ENCODE measurements around the gene PRRC2C. TPM values are rescaled to one million over a fixed set of nuclear protein-coding genes. Genes with fewer than 3 reads are reported as not detected.

The PRRC2C gene
- total and polyA plus RNA-seq, 4 donors = 13.6 to 41.9 (median 34.4) TPM

DNA sequence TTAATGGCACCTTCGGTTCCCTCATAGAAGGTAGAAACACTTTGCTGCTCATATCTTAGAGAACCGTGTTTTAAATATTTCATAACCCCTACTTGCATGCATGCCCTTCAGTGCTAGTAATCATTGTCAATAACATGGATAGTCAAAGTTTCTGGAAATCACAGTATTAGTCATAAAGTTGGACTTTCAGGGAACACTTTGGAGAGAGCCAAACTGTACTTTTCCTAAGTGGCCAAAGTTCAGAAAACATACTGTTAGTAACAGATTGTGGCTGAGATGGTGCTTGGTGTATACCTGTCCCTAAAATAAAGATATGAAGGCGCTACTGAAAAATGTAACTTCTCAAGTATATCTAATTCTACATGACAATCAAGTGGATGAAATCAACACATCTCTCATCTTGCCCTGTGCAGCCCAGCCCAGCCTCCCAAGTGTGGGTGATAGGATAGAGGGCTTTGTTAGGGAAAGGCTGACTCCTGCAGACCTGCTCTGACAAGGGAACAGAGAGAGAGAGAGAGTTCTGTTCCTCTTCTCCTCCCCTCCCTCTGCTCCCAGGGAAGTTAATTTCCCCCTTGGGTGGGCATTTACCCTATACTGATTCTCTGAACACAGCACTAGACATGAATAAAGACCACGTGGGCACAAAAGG lies 152.7 kb downstream of the PRRC2C start:
- no peak overlapping the region for H3K27ac ChIP-seq (ENCODE audit: low read depth in 1 of 2, low read length in 2 of 2)
- no peak overlapping the region for H3K4me3 ChIP-seq (ENCODE audit: low read depth in 1 of 3, low read length in 3 of 3)
- H3K27me3 ChIP-seq (ENCODE audit: control insufficient read depth in 4 of 4, insufficient read depth in 4 of 4, low read length in 3 of 4) = no peaks in the 10 kb centered on the region
- H3K9me3 ChIP-seq (ENCODE audit: control insufficient read depth in 4 of 4, low read length in 3 of 4) = no peaks in the 10 kb centered on the region
- H3K36me3 ChIP-seq (ENCODE audit: control insufficient read depth in 4 of 4, insufficient read depth in 3 of 4, low read depth in 1 of 4, low read length in 3 of 4) = no peaks in the 10 kb centered on the region
- WGBS = 63% methylated on average over 4 of the region's 4 CpGs
- DNase-seq (ENCODE audit: low spot score) = no peak
- TF ChIP-seq ATF3 (IDR thresholded peaks at IDR 0.05) = no peak
- H3K9ac ChIP-seq (ENCODE audit: low read depth in 1 of 2, low read length in 2 of 2) = no peak overlapping the region
- no peaks in the 10 kb centered on the region for H3K4me1 ChIP-seq (ENCODE audit: control insufficient read depth in 4 of 4, insufficient read depth in 4 of 4, low read length in 3 of 4)

DNA sequence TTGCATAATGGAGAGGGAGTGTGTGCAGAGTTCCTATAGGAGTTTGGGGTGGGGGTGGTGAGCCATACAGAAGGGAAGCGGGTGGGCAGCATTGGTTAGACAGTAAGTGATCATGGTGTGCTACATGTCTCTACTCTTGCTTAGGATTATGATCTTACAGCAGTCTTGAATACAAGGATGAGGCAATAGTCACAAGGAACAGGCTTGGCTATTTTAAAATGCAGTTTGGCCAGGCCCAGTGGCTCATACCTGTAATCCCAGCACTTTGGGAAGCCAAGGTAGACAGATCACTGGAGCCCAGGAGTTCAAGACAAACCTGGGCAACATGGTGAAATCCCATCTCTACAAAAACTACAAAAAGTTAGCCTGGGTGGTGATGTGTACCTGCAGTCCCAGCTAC lies 154.9 kb downstream of the PRRC2C start:
- Histone ChIP-seq H3K27ac (ENCODE audit: low read depth in 1 of 2, low read length in 2 of 2) (no peak overlapping the region), H3K9ac (ENCODE audit: low read depth in 1 of 2, low read length in 2 of 2) (no peak overlapping the region), H3K9me3 (ENCODE audit: control insufficient read depth in 4 of 4, low read length in 3 of 4) (no peaks in the 10 kb centered on the region), H3K36me3 (ENCODE audit: control insufficient read depth in 4 of 4, insufficient read depth in 3 of 4, low read depth in 1 of 4, low read length in 3 of 4) (no peaks in the 10 kb centered on the region), H3K27me3 (ENCODE audit: control insufficient read depth in 4 of 4, insufficient read depth in 4 of 4, low read length in 3 of 4) (no peaks in the 10 kb centered on the region), H3K4me1 (ENCODE audit: control insufficient read depth in 4 of 4, insufficient read depth in 4 of 4, low read length in 3 of 4) (peaks cover 0 to 6% (median 4%) of the 10 kb centered on the region in 4 donors), H3K4me3 (ENCODE audit: low read depth in 1 of 3, low read length in 3 of 3) (no peak overlapping the region)
- no peak for TF ChIP-seq REST (IDR thresholded peaks at IDR 0.05)
- TF ChIP-seq RAD21 (IDR thresholded peaks at IDR 0.05) = no peak
- no peak for TF ChIP-seq NR2F2 (IDR thresholded peaks at IDR 0.05)
- WGBS = 95% methylated on average over 1 of the region's 1 CpG
- DNase-seq (ENCODE audit: low spot score) = no peak

DNA sequence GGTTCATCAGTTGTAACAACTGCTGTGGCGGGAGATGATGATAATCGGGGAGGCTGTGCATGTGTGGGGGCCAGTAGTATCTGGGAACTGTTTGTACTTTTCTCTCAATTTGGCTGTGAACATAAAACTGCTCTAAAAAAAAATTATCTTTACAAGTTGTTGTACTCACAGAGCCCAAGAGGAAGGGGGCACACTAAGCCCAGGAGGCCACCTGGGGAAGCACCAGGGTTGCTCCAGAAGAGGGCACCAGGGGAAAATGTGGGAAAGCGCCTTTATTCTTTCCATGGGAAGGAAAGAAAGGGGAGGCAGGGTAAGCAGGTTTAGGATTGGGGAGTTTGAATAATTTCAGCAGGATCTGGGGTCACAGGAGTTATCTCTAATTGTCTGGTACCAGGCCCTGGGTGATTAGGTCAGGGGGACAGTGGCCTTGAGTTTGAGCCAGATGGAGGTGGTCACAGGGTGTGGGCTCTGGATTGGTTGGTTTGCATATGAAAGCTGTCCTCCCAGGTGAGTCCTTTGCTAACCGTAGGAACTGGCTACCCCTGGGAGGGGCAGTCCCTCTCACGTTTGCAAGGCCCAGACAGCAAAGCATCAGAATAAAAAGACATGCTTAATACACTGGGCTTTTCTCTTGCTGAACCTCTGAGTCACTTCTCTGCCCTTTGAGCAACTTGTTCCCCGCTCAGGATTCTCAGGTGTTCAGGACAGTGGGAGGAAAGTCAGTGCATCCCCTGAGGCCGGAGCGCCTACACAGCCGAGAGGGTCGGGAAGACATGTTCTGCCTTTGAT lies 155.9 kb downstream of the PRRC2C start:
- no peak overlapping the region for H3K27ac ChIP-seq (ENCODE audit: low read depth in 1 of 2, low read length in 2 of 2)
- H3K9me3 ChIP-seq (ENCODE audit: control insufficient read depth in 4 of 4, low read length in 3 of 4) = no peaks in the 10 kb centered on the region
- H3K9ac ChIP-seq (ENCODE audit: low read depth in 1 of 2, low read length in 2 of 2) = no peak overlapping the region
- no peaks in the 10 kb centered on the region for H3K27me3 ChIP-seq (ENCODE audit: control insufficient read depth in 4 of 4, insufficient read depth in 4 of 4, low read length in 3 of 4)
- 61% methylated on average over 10 of the region's 10 CpGs for WGBS
- no peaks in the 10 kb centered on the region for H3K36me3 ChIP-seq (ENCODE audit: control insufficient read depth in 4 of 4, insufficient read depth in 3 of 4, low read depth in 1 of 4, low read length in 3 of 4)
- H3K4me1 ChIP-seq (ENCODE audit: control insufficient read depth in 4 of 4, insufficient read depth in 4 of 4, low read length in 3 of 4) = peaks cover 0 to 15% (median 13%) of the 10 kb centered on the region in 4 donors
- H3K4me3 ChIP-seq (ENCODE audit: low read depth in 1 of 3, low read length in 3 of 3) = no peak overlapping the region
- no peak for DNase-seq (ENCODE audit: low spot score)
- TF ChIP-seq SP1 (IDR thresholded peaks at IDR 0.05) = no peak
- TF ChIP-seq EGR1 (IDR thresholded peaks at IDR 0.05; ENCODE audit: low read depth in 2 of 2) = no peak
- TF ChIP-seq RXRA (IDR thresholded peaks at IDR 0.05) = no peak
- no peak for TF ChIP-seq JUND (IDR thresholded peaks at IDR 0.05)
- TF ChIP-seq, protein P1, sequence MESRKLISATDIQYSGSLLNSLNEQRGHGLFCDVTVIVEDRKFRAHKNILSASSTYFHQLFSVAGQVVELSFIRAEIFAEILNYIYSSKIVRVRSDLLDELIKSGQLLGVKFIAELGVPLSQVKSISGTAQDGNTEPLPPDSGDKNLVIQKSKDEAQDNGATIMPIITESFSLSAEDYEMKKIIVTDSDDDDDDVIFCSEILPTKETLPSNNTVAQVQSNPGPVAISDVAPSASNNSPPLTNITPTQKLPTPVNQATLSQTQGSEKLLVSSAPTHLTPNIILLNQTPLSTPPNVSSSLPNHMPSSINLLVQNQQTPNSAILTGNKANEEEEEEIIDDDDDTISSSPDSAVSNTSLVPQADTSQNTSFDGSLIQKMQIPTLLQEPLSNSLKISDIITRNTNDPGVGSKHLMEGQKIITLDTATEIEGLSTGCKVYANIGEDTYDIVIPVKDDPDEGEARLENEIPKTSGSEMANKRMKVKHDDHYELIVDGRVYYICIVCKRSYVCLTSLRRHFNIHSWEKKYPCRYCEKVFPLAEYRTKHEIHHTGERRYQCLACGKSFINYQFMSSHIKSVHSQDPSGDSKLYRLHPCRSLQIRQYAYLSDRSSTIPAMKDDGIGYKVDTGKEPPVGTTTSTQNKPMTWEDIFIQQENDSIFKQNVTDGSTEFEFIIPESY (IDR thresholded peaks at IDR 0.05) = no peak
- no peak for TF ChIP-seq CTCF (IDR thresholded peaks at IDR 0.05; ENCODE audit: low read depth, low read length, missing input control)
- TF ChIP-seq YY1 (IDR thresholded peaks at IDR 0.05) = no peak
- no peak for TF ChIP-seq TAF1 (conservative IDR thresholded peaks at IDR 0.05)
- no peak for TF ChIP-seq HNF4A (conservative IDR thresholded peaks at IDR 0.05)
- no peak for TF ChIP-seq MAX (IDR thresholded peaks at IDR 0.05)
- no peak for TF ChIP-seq FOXA2 (IDR thresholded peaks at IDR 0.05)
- no peak for TF ChIP-seq GABPA (IDR thresholded peaks at IDR 0.05 in 1 of 2, conservative IDR thresholded peaks at IDR 0.05 in 1 of 2)
- TF ChIP-seq NR2F2 (IDR thresholded peaks at IDR 0.05) = no peak

Measured in liver (tissue), 9 donors.